Fibroblast of skin of abdomen (primary cell): ENCODE data around the gene LCP1. TPM values are rescaled to one million over a fixed set of nuclear protein-coding genes. Genes with fewer than 3 reads are reported as not detected.
"Not testable (repeated sequence)": the region's sequence is repeated elsewhere in the genome, so short reads cannot be mapped to it uniquely, and the experiment has no call there.

ENCODE experiments used
- DNase-seq: peaks from one replicate; pipeline ENCODE4 v3.0.0-alpha.2; 2013
- polyA plus RNA-seq, 2 experiments: library from polyadenylated mRNA; unstranded; fragments of 120-200 nt; gene quantifications; one replicate each; pipeline ENCODE4 v1.2.1, GENCODE V29; 2013; ENCODE audit not compliant: insufficient read length in 2 of 2

Gene LCP1
- polyA plus RNA-seq (2013, experiment 1 of 2; ENCODE audit: insufficient read length): 0.89 TPM
- 1.1 TPM for polyA plus RNA-seq (2013, experiment 2 of 2; ENCODE audit: insufficient read length)

- no peak for DNase-seq
These were observed at the start of gene LCP1 for GRCh38 chr13:46181840-46182490. LCP1 (minus strand) TSS chr13:46182177; CDS start chr13:46159662, 22,515 bp downstream.

DNA sequence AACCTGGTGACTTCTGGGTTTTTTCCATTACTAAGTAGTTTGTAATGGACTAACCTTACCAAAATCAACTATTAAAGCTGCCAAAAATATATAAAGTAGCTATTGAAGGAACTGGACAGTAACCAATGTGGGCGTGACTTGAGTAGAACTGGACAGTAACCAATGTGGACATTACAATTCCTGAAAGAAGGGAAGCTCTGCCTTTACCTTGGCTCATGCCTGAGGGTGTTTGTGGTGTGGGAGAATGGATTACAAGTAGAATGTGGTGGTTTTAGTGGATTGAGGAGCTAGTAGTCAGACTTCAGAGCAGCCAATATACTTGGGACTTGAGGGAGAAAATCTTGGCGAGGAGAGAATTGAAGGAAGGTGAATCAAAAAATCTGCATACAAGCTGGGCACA, 47.3 kb upstream of the LCP1 start:
- no peak for DNase-seq

DNA sequence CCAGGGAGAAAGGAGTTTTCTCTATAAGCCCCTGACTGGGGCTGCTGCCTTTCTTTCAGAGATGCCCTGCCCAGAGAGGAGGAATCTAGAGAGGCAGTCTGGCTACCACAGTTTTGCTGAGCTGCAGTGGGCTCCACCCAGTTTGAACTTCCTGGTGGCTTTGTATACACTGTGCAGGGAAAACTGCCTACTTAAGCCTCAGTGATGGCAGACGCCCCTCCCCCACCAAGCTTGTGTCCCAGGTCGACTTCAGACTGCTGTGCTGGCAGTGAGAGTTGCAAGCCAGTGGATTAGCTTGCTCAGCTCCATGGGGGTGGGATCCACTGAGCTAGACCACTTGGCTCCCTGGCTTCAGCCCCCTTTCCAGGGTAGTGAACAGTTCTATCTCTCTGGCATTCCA, 38.3 kb upstream of the LCP1 start:
- not testable (repeated sequence) for DNase-seq

DNA sequence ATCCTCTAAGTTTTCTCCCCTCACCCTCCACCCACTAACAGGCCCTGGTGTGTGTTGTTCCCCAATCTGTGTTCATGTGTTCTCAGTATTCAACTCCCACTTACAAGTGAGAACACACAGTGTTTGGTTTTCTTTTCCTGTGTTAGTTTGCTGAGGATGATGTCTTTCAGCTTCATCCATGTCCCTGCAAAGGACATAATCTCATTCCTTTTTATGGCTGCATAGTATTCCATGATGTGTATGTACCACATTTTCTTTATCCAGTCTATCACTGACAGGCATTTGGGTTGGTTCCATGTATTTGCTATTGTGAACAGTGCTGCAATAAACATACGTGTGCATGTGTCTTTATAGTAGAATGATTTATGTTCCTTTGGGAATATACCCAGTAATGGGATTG, 32.8 kb upstream of the LCP1 start:
- DNase-seq: not testable (repeated sequence)

DNA sequence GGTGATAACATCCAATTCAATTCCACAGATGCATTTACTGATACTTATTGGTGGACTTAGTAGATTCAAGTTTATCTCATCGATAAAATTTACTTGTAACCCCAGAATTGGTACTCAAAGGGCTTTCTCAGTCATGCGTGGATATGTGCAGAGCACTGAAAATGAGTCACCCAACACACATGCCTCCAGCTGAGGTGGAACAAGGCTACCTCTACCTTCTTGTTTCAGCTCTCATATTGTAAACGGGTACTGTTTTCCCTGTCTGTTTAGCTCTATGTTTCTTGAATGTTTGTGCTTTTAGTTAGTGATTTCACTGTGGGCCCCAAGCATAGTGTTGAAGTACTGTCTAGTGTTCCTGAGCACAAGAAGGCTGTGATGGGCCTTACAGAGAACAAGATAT, 31.3 kb upstream of the LCP1 start:
- DNase-seq: no peak

DNA sequence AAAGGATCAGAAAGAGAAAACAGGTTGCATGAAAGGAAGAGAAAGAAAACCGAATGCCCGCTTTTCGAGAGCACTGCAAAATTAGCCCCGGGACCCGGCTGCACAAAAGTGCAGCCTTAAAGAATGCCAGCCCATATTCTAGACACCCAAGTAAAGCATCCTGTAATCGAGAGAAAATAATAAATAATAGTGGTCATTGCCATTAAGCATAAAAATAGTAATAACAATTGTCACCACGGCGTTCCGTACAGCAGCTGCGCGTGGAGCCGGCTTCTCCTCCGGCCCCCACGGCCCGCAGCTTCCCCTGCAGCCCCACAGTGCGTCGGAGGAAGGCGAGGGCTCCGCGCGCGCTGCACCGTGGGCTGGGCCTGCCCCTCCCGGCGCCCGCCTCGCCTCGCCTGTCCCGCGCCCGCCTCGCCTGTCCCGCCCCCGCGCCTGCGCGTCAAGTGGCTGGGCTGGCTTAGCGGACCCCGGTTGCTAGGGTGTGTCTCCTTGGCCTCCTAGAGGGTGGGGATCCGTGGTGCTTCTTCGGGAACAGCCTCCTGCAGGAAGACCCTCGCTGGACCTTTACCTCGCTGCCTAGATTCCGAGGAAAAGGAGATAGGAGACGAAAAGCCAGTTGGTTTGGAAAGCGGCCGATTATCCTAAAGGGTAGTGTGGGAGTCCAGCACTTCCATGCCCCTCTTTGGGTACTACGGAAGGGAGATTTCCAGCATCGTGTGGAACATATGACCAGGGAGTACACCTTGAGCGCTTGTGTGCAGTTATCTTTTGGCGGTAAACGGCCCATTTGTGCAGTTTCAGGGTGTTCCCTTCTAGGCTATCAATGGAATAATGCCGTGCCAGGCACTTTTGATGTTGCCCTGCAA, 29.7 kb upstream of the LCP1 start, which contains the start of gene LRRC63:
Gene LRRC63 (plus strand): TSS at position 446 of the 869 bp plus-strand sequence. CDS start 1,107 bp downstream, outside the sequence.
- peak; percentile 47 for DNase-seq

- no peak for DNase-seq
These were observed 29.1 kb upstream of the LCP1 start for GRCh38 chr13:46211116-46211482.

- no peak for DNase-seq
These were observed 28.5 kb upstream of the LCP1 start for GRCh38 chr13:46210362-46211083.

- no peak for DNase-seq
These were observed 25.9 kb upstream of the LCP1 start for GRCh38 chr13:46207828-46208227.

GRCh38 chr13:46206143-46206542, 24.2 kb upstream of the LCP1 start:
- no peak for DNase-seq

GRCh38 chr13:46202966-46203365, 21.0 kb upstream of the LCP1 start:
- no peak for DNase-seq

DNA sequence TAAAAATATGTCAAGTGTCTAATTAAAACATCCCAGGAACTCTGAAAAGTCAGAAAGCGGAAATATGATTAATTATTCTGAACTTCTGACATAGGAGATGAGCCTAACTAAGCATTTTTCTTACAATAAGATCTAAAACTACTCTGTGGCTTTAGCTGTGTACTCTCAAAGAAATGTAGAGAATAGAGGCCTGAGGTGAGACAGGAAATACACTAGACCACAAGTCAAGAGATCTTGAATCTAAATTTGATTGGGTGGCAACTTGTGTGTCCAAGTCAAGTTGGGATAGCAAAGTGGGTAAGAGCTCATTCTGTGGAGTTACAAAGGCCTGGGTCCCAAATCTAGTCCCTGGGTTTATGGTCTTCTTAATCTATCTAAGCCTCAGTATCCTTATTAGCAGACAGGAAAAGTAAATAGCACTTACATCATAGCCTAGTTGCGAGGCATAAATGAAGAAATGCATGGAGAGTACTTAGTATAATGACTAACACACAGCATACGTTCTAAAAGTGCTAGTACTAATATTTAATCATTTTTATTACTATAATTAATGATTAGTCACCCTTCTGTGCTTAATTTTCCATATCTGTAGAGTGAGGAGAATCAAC, 20.3 kb upstream of the LCP1 start:
- DNase-seq: no peak

GRCh38 chr13:46198696-46199193, 16.8 kb upstream of the LCP1 start:
- DNase-seq: no peak

GRCh38 chr13:46197299-46198048, 15.5 kb upstream of the LCP1 start:
- peak; percentile 86 for DNase-seq

DNA sequence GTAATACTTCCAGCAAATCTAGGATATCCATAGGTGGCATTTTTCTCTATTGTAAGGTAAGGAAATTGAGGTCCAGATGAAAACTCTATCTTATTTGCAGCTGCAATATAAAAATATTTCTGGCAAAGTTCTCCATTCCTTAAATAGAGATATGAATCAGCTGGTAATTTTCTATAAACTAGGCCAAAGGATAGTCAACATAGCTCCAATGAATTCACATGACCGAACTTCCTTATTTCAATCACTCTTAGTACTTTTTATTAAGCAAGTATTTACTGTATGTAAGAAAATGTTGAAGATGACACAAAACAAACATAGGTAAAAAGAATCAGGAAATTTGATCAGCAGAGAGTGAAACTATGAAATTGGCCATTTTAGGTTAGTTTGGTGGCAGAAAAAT, 13.0 kb upstream of the LCP1 start:
- no peak for DNase-seq

DNA sequence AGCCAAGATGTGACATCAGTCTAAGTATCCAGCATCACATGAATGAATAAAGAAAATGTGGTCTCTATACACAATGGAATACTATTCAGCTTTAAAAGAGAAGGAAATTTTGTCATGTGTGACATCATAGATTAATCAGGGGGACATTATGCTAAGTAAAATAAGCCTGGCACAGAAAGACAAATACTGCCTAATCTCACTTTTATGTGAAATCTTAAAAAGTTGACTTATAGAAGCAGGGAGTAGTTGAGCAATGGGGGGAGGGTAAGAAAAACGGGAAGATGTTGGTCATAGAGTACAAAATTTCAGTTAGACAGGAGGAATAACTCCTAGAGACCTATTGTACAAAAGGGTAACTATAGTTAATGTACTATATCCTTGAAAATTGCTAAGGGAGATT, 10.4 kb upstream of the LCP1 start:
- no peak for DNase-seq

- no peak for DNase-seq
These were observed 3.7 kb upstream of the LCP1 start for GRCh38 chr13:46185634-46186033.

GRCh38 chr13:46184277-46184699, 2.3 kb upstream of the LCP1 start:
- DNase-seq: no peak

DNA sequence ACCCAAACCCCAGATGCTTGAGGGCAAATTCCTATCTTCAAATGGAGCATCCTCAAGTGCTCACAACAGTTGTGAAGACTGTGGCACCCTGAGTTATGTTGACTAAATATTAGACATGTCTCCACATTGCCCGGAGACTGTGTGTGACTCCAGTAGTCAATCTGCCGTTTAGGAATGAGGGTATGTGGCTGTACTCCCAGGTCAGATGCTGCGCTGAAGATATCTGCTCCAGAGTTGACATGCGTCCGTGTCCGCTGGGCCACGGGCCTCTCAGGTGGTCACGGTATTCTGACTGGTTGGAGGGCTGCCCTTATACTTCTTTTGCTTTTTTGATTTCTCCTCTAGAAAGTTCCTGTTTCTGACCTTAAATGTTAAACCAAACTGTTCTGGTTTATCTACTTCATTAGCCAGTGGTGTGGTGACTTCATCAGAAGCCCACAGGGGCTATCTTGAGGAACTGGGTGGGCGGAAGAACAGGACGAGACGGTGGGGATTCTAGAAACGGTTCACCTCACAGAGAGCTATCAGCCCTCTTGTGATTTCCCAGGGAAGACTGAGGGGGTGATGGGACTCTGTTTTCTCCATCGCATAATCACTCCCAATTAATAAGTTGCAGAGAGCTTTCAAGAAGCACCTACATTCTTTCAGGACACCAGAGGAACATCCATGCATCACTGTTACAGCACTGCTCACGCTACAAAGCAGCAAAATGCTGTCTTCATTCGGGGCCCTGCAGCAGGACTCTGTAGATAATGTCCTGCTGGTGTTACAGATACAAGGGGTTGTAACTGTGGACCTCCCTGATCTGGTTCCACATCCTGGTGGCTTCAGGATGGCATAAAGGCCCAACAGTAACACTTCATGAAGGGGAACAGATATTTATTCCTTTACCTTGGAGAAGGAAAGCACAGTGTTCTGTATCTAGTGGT, 1.3 kb upstream of the LCP1 start:
- DNase-seq: no peak

DNA sequence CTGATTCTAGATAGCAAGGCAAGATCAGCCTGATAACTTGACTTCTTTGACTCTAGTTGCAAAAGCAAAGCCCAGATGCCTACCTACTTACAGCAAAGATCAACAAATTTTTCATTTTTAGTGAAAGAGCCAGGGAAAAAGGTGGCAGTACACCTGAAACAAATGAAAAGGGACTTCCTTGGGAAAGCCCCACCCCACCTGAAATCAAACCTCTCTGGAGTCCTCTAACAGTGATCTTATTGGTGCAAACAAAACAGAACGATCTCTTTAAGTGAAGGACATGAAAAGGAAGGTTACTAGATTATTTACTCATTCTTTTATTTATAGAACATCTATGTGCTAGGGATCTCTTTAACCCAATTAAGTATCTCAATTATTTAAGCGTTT, 507 bp upstream of the LCP1 start:
- no peak for DNase-seq
